ENCODE measurements around the gene KDM3A. TPM values are rescaled to one million over a fixed set of nuclear protein-coding genes. Genes with fewer than 3 reads are reported as not detected.

The KDM3A gene
- total RNA-seq, 1 donor from 2014 or later, result 68.1 TPM

GRCh38 chr2:86397986-86398385 lies 43.2 kb upstream of the KDM3A start:
- no peaks in the 10 kb centered on the region for H3K36me3 Mint-ChIP-seq
- no peak overlapping the region for H3K4me3 Mint-ChIP-seq
- TF ChIP-seq CTCF (conservative IDR thresholded peaks at IDR 0.05), result no peak
- no peak for DNase-seq (ENCODE audit: extremely low spot score, unreplicated experiment)
- peaks cover 4% of the 10 kb centered on the region for H3K9me3 Mint-ChIP-seq
- H3K4me1 Mint-ChIP-seq (ENCODE audit: unreplicated experiment), result no peaks in the 10 kb centered on the region
- peaks cover 9% of the 10 kb centered on the region for H3K27me3 Mint-ChIP-seq
- H3K27ac Mint-ChIP-seq, result no peak overlapping the region

GRCh38 chr2:86398500-86399474 lies 42.4 kb upstream of the KDM3A start:
- no peaks in the 10 kb centered on the region for H3K36me3 Mint-ChIP-seq
- peaks cover 9% of the 10 kb centered on the region for H3K27me3 Mint-ChIP-seq
- H3K9me3 Mint-ChIP-seq, result peaks cover 4% of the 10 kb centered on the region
- H3K4me3 Mint-ChIP-seq, result no peak overlapping the region
- H3K4me1 Mint-ChIP-seq (ENCODE audit: unreplicated experiment), result no peaks in the 10 kb centered on the region
- H3K27ac Mint-ChIP-seq, result no peak overlapping the region
- DNase-seq (ENCODE audit: extremely low spot score, unreplicated experiment), result no peak
- TF ChIP-seq CTCF (conservative IDR thresholded peaks at IDR 0.05), result no peak

GRCh38 chr2:86400321-86400720 lies 40.9 kb upstream of the KDM3A start:
- Mint-ChIP-seq H3K9me3 (peaks cover 4% of the 10 kb centered on the region), H3K36me3 (no peaks in the 10 kb centered on the region), H3K27me3 (peaks cover 7% of the 10 kb centered on the region), H3K27ac (no peak overlapping the region), H3K4me3 (no peak overlapping the region), H3K4me1 (ENCODE audit: unreplicated experiment) (no peaks in the 10 kb centered on the region)
- no peak for TF ChIP-seq CTCF (conservative IDR thresholded peaks at IDR 0.05)
- DNase-seq (ENCODE audit: extremely low spot score, unreplicated experiment), result no peak

GRCh38 chr2:86410581-86410980 lies 30.6 kb upstream of the KDM3A start:
- DNase-seq (ENCODE audit: extremely low spot score, unreplicated experiment), result no peak
- no peak for TF ChIP-seq CTCF (conservative IDR thresholded peaks at IDR 0.05)
- Mint-ChIP-seq H3K4me3 (no peak overlapping the region), H3K27ac (no peak overlapping the region), H3K9me3 (no peaks in the 10 kb centered on the region), H3K36me3 (no peaks in the 10 kb centered on the region), H3K27me3 (no peaks in the 10 kb centered on the region), H3K4me1 (ENCODE audit: unreplicated experiment) (peaks cover 10% of the 10 kb centered on the region)

GRCh38 chr2:86411396-86411795 lies 29.8 kb upstream of the KDM3A start:
- Mint-ChIP-seq H3K9me3 (no peaks in the 10 kb centered on the region), H3K4me1 (ENCODE audit: unreplicated experiment) (peaks cover 13% of the 10 kb centered on the region), H3K27me3 (no peaks in the 10 kb centered on the region), H3K36me3 (no peaks in the 10 kb centered on the region), H3K27ac (no peak overlapping the region), H3K4me3 (no peak overlapping the region)
- no peak for DNase-seq (ENCODE audit: extremely low spot score, unreplicated experiment)
- no peak for TF ChIP-seq CTCF (conservative IDR thresholded peaks at IDR 0.05)

Measured in type B pancreatic cell (in vitro differentiated cells).